ENCODE data around the gene GPC6.
"Not testable (repeated sequence)": the region's sequence is repeated elsewhere in the genome, so short reads cannot be mapped to it uniquely, and the experiment has no call there.

Gene GPC6

DNA sequence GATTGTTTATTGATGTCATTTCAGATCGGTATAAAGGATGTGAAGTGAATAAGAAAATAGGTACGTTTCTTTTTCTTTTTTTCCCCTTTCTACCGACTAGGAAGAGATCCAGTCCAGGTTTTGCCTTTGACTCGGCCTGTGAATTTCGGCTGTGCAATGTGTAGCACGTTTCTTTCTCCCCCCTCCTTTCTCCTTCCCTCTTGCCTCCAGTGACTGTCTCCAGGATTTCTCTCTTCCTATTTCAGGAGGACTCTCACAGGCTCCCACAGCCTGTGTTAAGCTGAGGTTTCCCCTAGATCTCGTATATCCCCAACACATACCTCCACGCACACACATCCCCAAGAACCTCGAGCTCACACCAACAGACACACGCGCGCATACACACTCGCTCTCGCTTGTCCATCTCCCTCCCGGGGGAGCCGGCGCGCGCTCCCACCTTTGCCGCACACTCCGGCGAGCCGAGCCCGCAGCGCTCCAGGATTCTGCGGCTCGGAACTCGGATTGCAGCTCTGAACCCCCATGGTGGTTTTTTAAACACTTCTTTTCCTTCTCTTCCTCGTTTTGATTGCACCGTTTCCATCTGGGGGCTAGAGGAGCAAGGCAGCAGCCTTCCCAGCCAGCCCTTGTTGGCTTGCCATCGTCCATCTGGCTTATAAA is at the start of gene GPC6:
TSS of gene GPC6 (plus strand) at position 185 of the 657 bp plus-strand sequence.
- no peak for DNase-seq

GRCh38 chr13:93180356-93180969 is 46.1 kb upstream of the GPC6 start:
- no peak for DNase-seq

GRCh38 chr13:93182406-93182805 is 44.2 kb upstream of the GPC6 start:
- DNase-seq: no peak

DNA sequence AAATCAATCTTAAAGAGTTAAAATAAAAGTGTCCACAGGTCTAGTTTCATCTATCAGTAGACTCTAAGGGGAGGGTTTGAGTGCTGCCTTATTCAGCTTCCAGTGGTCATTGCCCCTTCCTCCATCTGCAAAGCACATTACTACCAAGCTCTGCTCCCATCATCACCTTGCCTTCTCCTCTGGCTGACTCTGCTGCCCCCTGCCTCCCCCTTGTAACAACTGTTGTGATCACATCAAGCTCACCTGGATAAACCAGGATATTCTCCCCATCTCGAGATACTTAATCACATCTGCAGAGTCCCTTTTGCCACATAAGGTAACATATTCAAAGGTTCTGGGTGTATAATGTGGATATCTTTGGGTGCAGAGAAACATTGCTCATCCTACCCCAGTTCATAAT is 43.3 kb upstream of the GPC6 start:
- no peak for DNase-seq

DNA sequence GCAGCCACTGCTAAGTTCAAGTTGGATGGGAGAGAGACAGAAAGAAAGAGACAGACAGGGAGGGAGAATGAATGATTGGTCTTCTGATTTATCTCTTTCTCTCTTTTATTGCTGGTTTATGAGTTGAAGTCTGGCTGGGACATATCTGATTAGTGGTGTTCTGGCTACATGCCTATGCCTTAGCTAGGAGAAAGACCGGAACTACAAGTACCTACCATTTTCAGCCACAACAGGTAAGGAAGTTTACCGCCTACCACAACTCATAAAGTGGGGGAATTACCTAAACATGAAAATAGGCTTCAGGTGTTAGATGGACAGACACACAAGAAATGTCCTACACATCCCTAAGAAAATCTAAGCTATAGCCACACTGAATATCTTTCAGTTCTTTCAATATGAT is 36.6 kb upstream of the GPC6 start:
- DNase-seq: no peak

DNA sequence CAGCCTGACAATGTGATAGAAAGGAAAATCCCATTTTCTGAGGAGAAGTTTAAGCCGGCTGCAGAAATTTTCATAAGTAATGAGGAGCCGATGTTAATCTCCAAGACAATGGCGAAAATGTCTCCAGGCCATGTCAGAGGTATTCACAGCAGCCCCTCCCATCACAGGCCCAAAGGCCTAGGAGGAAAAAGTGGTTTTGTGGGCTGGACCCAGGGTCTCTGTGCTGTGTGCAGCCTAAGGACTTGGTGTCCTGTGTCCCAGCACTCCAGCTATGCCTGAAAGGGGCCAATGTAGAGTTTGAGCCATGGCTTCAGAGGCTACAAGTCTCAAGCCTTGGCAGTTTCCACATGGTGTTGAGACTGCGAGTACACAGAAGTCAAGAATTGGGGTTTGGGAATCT is 32.9 kb upstream of the GPC6 start:
- no peak for DNase-seq

DNA sequence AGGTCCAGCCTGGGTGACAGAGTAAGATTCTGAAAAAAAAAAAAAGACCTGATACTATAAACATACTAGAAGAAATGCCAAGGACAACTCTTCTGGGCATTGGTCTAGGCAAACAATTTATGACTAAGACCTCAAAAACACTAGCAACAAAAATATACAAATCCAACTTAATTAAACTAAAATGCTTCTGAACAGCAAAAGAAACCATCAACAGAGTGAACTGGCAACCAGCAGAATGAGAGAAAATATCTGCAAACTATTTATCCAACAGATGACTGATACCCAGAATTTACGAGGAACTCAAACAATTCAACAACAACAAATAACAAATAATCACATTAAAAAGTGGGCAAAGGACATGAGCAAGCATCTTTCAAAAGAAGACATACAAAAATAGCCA is 26.8 kb upstream of the GPC6 start:
- DNase-seq: no peak

DNA sequence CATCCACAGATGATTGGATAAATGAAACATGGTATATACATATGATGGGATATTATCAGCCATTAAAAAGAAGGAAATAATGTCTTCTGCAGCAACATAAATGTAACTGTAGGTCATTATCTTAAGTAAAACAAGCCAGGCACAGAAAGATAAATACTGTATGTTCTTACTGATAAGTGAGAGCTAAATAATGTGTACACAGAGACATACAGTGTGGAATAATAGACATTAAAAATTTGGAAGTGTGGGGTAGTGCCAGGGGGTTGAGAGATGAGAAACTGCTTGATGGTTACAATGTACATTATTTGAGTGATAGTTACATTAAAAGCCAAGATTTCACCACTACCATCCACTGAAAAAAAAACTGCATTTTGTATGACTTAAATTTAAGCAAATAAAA is 26.0 kb upstream of the GPC6 start:
- DNase-seq: no peak

- DNase-seq: no peak
Observed at GRCh38 chr13:93201992-93202558, 24.5 kb upstream of the GPC6 start.

- DNase-seq: not testable (repeated sequence)
Observed at GRCh38 chr13:93206778-93207392, 19.7 kb upstream of the GPC6 start.

- no peak for DNase-seq
Observed at GRCh38 chr13:93216122-93216521, 10.5 kb upstream of the GPC6 start.

- no peak for DNase-seq
Observed at GRCh38 chr13:93217721-93218261, 8.8 kb upstream of the GPC6 start.

GRCh38 chr13:93218583-93218982 is 8.0 kb upstream of the GPC6 start:
- no peak for DNase-seq

DNA sequence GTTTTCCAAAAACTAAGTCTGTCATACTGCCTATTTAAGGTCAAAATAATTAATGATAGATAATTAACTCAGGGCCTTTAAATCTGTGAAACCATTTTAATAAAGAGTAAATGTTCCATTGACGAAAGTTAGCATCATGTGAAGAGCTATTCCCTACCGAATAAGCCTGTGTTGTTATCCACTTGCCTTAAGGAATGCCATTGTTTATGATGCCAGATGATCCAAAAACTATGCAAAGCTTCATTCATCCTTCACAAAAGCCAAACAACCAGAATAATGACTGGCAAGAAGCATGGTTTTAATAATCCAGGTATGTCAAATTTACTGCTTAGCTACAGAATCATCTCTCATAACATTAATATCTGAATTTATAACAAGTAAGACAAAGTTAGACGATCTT is 6.5 kb upstream of the GPC6 start:
- no peak for DNase-seq

- no peak for DNase-seq
Observed at GRCh38 chr13:93222976-93223375, 3.6 kb upstream of the GPC6 start.

- DNase-seq: no peak
Observed at GRCh38 chr13:93224535-93224934, 2.1 kb upstream of the GPC6 start.

- DNase-seq: no peak
Observed at GRCh38 chr13:93225610-93226009, 997 bp upstream of the GPC6 start.

GRCh38 chr13:93226065-93226622 is 463 bp upstream of the GPC6 start:
- no peak for DNase-seq

GRCh38 chr13:93227280-93227877 is 772 bp downstream of the GPC6 start:
- no peak for DNase-seq

GRCh38 chr13:93227878-93228642 is 1.5 kb downstream of the GPC6 start:
- DNase-seq: no peak

DNA sequence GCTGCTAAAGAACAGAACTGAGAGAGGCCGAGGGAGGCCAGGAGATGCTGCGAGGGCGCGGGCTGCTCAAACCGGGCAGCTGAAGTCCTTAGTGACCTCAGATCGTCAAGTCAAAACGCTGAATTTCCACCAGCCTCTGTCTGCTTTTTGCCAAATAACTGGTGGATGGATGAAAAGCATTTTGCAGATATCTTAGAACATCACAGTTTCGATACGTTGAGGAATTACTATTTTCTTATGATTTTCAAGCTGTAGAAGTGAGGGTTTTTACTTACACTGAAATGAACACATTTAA is 2.0 kb downstream of the GPC6 start:
- no peak for DNase-seq

GRCh38 chr13:93230261-93230855 is 3.8 kb downstream of the GPC6 start:
- no peak for DNase-seq
